GM12801 (cell line): ENCODE measurements around the gene ARPC3.

Source experiments
- CTCF ChIP-seq: IDR thresholded peaks from one replicate; pipeline ENCODE4 v1.5.1; 2011; ENCODE audit warnings: control low read depth; ENCODE audit not compliant: insufficient read length; ENCODE audit errors: extremely low read depth

ARPC3 gene

GRCh38 chr12:110424237-110424636 is 25.9 kb downstream of the ARPC3 start:
- no peak for TF ChIP-seq CTCF

- TF ChIP-seq CTCF, result no peak
These were observed 28.4 kb downstream of the ARPC3 start for GRCh38 chr12:110421701-110422100.

GRCh38 chr12:110421159-110421661 is 28.9 kb downstream of the ARPC3 start:
- no peak for TF ChIP-seq CTCF

- no peak for TF ChIP-seq CTCF
These were observed 46.0 kb downstream of the ARPC3 start for GRCh38 chr12:110403976-110404682.

GRCh38 chr12:110403146-110403975 is 46.8 kb downstream of the ARPC3 start, which contains the start of gene ANAPC7:
TSS of gene ANAPC7 (minus strand) at chr12:110403708. CDS start at chr12:110403627, 81 bp downstream.
- no peak for TF ChIP-seq CTCF
